SK-N-MC (cell line): Measurements from ENCODE around the gene SIDT2.

Experiments
- EZH2 ChIP-seq: fragments of 200-600 bp; sonication (generic); IDR thresholded peaks from one replicate; pipeline ENCODE4 v1.6.1; 2017; ENCODE audit warnings: antibody characterized with exemption
- POLR2AphosphoS5 ChIP-seq: IDR thresholded peaks from 2 replicates; pipeline ENCODE4 v1.6.1; 2012; ENCODE audit warnings: mild to moderate bottlenecking, low read depth, low read length, borderline replicate concordance

DNA sequence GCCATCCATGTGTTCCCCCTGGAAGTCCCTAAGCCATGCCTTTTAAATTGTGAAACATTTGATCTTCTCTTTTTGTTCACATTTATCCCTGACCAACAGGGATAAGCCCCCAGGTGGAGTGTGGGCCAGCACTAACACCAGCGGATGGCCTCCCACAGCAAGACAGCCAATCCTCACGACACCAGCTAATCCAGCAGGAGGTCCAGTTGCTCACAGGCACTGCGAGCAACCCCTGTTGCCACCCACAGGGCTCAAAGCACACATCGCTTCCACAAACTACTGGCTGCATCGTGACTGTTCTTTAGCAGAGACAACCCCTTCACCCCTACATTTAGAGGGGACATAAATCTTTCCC lies 51.4 kb downstream of the SIDT2 start:
- no peak for TF ChIP-seq EZH2
- no peak for TF ChIP-seq POLR2AphosphoS5
